HG03039 (cell line): ENCODE results near the gene TSHZ3.

Source experiments
- ATAC-seq: cut with Tn5 transposase; IDR thresholded peaks from one replicate; pipeline ENCODE4 v1.9.1; 2021; ENCODE audit warnings: mild to moderate bottlenecking, moderate library complexity; ENCODE audit not compliant: unreplicated experiment

TSHZ3 gene, protein sequence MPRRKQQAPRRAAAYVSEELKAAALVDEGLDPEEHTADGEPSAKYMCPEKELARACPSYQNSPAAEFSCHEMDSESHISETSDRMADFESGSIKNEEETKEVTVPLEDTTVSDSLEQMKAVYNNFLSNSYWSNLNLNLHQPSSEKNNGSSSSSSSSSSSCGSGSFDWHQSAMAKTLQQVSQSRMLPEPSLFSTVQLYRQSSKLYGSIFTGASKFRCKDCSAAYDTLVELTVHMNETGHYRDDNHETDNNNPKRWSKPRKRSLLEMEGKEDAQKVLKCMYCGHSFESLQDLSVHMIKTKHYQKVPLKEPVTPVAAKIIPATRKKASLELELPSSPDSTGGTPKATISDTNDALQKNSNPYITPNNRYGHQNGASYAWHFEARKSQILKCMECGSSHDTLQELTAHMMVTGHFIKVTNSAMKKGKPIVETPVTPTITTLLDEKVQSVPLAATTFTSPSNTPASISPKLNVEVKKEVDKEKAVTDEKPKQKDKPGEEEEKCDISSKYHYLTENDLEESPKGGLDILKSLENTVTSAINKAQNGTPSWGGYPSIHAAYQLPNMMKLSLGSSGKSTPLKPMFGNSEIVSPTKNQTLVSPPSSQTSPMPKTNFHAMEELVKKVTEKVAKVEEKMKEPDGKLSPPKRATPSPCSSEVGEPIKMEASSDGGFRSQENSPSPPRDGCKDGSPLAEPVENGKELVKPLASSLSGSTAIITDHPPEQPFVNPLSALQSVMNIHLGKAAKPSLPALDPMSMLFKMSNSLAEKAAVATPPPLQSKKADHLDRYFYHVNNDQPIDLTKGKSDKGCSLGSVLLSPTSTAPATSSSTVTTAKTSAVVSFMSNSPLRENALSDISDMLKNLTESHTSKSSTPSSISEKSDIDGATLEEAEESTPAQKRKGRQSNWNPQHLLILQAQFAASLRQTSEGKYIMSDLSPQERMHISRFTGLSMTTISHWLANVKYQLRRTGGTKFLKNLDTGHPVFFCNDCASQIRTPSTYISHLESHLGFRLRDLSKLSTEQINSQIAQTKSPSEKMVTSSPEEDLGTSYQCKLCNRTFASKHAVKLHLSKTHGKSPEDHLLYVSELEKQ

DNA sequence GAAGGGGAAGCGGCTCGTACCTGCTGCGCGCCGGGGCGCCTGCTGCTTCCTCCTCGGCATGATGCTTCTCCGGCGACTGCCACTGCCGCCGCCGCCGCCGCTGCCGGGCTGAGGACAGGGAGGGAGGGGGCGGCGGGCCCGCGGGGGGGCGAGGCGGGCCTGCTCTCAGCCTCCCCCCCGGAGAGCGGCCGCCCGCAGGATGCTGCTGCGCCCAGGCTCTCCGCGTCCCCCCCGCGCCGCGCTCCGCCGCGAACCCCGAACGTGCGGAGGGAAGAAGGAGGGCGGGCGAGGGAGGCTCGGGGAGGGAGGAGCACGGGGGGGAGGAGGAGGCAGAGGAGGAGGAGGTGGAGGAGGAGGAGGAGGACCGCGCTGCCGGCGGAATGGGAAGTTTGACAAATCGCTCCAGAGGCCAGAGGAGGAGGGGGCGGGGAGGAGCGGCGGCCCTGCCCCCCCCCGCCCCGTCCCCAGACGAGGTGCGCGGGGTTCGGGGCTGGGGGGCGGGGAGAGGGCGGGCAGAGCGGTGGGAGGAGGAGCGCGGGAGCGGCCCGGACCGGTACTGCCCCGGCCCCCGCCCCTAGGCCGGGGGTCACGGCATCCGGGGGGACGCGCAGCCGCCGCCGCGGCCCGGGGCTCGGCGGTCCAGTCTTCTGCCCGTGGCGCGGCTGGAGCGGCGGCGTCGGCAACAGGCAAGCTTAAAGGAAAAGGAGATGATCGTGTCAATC, at the start of gene TSHZ3:
TSHZ3 (minus strand) TSS at position 277 of the 722 bp plus-strand sequence; CDS start at position 60, 217 bp downstream.
- ATAC-seq: no peak

DNA sequence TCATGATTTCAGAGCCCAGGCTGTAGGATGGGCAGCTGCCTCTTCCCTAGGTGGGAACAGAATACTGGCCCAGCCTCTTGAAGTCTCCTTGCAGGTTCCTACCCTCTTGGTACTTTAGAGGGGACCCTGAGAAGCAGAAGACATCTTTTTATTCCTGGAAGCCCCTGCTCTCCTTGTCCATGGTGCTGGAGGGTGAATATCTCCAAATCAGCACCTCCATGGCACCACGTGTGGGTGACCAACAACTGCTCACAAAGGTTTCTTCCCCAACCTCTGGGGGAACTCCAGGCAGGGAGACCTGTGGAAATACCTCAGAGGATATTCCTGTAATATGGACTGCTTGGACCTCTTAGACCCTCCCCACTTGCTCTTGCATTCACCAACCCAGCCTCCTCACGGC, 48.1 kb upstream of the TSHZ3 start:
- ATAC-seq: no peak

DNA sequence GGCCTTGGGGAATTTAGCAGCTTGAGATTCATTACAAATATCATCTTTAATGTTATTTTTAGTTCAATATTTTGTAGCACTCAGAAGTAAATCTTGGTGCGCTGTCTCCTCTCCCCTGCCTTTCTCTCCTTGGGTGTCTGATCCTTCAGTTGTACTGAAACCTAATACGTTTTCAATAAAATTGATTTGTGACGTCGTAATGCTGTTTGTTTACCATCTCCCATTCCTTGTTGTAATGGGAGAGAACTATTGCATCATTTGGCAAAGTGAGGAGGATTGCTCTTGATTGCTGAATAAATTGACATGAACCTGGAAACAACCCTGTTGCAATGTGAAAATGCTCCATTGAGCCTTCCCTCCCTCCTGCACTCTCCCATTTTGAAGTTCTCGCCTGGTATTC, 43.2 kb upstream of the TSHZ3 start:
- no peak for ATAC-seq

DNA sequence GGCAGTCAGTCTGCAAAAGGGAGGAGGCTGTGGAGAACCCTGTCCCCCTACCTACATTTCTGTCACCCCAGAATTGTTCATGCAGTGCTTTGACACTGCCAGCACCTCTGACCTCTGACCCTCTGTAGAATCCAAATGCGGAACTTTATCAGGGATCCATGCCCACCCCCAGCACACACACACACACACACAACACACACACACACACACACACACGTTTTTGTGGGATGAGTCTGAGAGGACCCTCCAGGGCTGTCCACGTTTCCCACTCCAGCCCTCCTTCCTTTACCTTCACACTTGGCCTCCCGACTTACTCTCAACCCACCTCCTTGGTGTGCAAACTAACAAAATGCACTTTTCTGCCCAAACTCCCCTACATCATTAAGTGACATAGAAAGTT, 42.3 kb upstream of the TSHZ3 start:
- no peak for ATAC-seq

DNA sequence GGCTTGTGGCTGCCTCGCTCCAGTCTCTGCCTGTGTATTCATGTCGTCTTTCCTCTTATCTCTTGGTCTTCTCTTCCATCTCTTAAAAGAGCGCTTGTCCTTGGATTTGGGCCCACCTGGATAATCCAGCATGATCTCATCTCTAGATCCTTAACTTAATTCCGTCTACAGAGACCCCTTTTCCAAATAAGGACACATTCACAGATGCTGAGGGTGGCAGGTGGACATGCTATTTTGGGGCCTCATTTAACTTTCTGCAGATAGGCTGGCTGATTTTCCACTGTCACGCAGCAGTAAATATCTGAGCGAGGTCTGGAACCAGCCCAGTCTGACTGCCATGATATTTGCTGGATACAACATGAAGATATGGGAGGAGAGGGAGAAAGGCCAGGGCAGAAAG, 41.5 kb upstream of the TSHZ3 start:
- no peak for ATAC-seq

DNA sequence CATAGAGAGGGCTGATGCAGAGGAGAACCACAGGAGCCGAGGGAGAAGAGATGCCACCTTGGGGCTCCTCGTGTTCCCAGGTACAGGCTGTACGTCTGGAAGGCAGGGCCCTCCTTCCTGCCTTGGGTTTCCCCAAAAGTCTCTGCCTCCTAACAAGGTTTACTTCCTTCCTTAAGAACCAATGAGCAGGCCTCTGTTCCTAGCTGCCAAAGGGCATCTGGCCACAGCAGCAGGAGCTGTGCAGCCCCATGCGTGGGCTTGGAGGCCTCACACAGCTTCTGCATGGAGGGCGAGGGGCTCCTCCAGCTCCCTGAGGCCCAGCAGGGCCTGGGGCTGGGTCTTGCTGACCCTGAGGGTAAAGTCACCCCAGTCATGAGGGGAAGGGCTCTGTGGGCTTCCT, 40.6 kb upstream of the TSHZ3 start:
- ATAC-seq: no peak

DNA sequence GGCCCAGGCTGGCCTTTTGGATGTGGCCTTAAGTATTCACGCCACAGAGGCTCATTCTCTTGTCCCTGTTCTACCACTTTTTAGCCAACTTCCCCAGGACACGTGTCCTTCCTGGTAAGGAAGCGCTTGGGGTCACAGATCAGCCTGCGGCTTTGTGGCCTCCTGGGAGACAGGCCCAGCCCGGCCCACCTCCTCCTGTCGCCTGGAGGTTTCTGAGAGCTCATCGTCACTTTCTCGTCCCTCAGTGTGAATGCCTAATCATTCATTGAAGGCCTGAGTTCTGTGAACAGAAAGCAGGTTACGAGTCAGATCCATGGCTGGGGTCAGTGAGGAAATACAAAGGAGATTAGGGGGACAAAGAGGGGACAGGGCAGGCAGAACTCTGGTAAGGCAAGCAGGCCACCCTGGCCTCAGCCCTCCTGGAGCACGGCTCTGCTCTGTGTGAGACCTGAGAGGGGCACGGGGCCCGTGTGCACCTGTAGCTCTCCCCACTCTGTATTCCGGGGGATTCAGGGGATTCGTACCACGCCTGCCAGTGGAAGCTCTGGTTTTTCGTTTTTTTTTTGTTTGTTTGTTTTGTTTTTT, 38.6 kb upstream of the TSHZ3 start:
- no peak for ATAC-seq

DNA sequence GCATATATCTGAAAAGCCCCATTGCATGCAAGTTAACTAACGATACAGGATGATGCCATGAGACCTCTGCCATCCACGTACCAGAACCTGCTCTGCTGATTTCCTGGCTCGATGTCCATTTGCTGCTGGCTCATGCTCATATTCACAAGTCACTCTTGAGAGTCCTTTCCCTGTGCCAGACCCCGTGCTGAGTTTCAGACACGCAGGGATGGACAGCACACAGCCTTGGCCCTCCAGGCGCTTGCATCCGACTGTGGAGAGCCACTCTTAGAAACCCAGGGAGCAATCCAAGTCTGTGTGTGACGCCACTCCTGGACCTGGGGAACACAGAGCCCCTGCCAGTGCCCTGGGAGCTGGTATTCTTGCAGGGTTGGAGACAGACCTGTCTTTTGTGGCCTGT, 37.6 kb upstream of the TSHZ3 start:
- no peak for ATAC-seq

DNA sequence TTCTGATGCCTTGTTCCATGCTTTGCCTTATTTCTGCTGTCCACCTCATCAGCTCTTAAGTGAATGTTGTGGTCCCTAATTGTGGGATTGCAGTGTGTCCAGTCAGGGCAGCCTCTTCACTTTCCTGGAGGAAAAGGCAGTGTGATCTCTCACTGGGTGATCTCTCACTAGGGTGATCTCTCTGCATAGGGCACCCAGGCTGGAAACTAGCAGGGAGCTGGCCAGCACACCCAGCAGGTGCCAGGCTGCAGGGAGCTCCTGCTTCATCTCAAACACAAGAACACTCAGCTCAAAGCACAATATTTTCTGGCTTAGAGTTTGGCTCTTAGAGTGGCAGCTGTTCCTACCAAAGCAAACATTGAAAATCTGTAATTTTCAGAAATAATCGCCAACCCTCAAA, 36.5 kb upstream of the TSHZ3 start:
- ATAC-seq: no peak

DNA sequence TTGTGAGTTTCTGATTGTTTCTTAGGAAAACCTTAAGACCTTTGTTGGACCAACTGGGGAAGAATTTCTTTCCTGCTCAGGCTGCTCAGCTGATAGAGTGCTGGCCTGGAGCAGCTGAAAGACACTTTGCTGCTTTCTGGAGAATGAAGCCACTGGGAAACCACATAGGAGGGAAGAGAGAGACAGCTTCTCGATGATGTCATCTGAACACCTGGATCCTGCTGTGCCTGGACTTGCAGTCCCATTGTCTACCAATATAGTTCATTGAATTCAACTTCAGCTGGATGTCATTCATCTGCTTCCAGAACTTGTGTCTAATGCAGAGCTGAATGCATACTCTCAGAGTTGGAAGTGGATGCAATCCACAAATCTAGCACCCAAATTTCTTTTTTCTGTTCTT, 34.3 kb upstream of the TSHZ3 start:
- no peak for ATAC-seq

DNA sequence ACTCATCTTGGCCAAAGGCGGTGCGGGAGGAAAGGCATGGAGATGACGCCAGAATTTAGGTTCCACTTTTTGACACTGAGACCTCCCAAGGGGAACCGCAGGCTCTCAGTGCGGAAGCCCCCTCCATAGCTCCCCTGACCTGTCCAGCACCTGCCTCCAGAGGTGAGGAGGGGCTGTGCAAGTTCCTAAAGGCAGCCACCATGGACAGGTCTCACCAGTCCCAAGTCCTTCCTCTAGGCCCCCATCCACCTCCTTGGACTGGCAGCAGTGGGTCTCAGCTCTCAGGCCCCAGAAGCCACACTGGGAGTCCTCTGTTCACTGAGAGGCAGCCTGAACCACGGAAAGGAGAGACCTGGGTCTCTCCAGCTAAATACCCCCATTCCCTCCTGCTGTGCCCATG, 31.6 kb upstream of the TSHZ3 start:
- ATAC-seq: no peak

DNA sequence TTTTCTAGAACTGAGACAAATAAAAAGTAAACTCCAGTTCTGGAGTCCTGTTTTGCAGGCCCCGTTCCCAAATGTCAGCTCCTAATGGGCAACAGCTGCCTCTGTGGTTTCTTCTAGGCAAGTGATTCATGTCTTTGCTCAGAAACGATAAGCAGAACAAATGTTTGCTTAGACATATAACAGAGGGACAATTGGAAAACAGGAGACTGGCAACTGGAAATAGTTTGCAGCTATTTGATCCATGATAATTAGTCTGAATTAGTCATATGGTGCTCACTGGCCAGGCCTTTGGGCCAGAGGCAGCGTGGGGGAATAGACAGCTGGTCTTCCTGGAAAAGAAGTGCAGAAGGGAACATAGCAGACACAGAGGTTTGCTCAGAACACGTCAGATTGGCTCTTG, 29.2 kb upstream of the TSHZ3 start:
- ATAC-seq: no peak

DNA sequence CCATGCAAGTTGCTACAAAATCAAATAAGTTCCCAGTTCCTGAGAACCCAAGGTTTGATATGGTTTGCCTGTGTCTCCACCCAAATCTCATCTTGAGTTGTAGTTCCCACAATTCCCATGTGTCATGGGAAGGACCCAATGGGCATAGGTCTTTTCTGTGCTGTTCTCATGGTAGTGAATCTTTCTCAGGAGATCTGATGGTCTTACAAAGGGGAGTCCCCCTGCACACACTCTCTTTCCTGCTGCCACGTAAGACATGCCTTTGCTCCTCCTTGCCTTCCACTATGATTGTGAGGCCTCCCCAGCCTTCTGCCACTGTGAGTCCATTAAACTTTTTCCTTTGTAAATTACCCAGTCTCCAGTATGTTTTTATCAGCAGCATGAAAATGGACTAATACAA, 28.5 kb upstream of the TSHZ3 start:
- ATAC-seq: no peak

DNA sequence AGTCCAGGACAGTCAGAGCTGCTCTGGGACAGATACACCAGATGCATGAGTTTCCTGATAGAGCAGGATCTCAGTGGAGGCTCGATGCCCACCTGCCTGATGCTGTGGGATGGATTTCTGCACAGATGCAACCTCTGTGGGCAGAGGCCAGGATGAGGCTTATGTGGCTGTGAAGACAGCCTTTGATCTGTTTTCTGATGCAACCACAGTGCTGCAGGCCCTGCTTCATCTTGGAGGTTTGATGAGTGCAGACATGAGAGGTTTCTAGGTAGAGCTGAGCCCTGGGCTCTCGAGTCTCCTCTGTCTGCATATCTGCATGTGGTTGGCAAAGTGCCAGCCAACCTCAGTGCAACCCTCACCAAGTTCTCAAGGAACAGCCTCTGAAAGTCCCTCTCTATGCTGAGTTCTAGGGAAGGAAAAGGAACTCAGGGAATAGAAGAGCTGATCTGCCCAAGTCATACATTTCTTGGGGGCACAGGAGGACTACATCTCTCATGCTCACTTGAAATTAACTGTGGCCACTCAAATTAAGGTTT, 23.1 kb upstream of the TSHZ3 start:
- no peak for ATAC-seq

DNA sequence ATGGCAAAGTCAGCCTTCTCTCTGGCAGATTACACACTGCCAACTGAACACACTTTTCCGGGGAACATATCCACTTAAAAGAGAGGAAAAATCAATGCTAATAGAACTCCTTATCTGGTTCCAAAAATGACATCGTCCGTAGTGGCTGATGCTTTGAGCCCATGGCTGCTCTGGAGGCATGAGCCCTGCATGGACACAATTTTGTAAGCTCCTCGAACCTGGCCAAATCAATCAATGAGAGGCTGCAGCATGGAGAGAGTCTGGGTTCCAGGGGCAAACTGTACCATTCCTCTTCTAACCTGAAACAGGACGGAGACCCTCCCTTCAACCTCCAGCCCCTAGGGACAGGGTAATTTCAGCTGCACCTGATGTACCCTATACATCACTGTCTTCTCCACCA, 21.0 kb upstream of the TSHZ3 start:
- no peak for ATAC-seq

DNA sequence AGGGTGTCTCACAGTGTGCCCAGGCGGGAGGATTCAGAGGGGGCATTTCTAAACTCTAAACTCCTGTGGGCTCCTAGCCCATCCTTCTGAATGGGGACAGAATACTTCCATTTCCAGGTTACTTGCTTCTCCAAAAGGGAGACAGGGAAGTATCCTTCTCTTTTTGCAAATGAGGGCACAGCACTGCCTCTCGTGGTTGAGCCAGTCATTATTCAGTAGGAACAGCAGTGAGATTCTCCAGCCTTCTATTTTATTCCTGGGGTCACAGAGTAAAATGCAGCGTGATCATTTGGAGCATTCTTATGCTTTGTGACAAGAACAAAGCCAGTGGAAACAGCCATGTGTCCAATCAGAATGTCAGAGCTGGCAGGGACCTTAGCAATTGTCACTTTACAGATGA, 15.7 kb upstream of the TSHZ3 start:
- no peak for ATAC-seq

DNA sequence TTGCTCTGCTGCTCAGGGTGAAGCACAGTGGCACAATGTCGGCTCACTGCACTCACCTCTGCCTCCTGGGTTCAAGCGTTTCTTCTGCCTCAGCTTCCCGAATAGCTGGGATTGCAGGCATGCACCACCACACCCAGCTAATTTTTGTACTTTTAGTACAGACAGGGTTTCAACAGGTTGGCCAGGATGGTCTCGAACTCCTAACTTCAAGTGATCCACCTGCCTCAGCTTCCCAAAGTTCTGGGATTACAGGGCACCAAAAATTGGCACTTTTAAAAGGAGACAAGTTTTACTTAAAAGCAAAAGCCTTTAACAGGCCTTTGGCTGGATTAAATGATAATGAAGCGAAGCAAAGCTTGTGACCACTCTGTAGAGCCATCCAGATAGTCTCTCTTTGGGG, 12.5 kb upstream of the TSHZ3 start:
- no peak for ATAC-seq

DNA sequence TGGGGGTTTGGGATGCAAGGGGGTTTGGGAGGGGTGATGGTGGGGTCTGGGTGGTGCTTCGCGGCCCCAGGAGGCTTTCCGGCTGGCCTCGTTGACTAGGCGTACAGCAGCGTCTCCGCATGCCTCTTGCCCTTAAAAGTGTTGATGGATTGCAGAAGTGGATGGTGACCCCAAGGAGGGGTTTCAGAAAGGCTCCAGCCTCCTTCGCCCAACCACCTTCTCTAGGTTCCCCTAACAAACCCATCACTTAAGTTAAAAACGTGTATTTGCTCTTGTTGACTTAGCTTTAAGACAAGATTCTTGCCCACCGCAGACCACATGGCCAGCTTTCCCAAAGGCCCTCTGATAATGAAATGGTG, 8.1 kb upstream of the TSHZ3 start:
- ATAC-seq: no peak

DNA sequence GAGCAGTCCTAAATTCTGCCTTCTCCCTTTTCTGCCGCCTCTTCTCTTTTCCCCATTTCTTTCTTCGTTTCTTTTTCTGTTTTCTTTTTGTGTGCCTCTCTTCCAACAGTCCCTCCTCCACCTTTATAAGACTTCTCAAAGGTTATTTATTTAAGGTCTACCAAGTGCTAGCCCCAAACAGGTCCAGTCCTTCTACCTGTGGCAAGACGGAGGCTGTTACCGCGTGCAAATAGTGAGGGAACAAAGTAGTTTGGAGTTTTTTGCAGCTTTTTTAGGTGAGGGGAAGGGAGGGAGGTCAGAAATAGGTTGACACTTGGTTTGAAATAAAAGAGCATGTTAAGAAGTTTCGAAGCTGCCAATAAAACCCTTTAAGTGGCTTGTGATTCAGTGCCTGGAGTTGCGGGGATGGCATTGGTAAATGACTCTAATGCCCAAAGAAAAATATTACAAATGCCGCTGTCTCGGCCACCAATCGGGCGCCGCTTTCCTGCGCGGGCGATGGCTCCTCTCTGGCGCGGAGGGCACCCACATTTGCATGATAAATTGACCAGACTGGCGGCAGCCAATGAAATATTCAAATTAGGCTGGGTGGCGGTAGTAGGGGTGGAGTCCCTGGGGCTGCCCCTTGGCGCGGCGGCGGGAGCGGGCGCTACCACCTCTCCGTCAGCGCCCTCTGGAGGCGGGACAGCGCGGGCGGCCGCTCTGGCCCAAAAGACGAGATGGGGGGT, 7.5 kb upstream of the TSHZ3 start:
- ATAC-seq: no peak
